ENCODE measurements around the gene SLC25A44.

SLC25A44 gene

GRCh38 chr1:156241311-156241811, 47.5 kb downstream of the SLC25A44 start:
- DNase-seq (ENCODE audit: low read depth in 3 of 3): no peak

DNA sequence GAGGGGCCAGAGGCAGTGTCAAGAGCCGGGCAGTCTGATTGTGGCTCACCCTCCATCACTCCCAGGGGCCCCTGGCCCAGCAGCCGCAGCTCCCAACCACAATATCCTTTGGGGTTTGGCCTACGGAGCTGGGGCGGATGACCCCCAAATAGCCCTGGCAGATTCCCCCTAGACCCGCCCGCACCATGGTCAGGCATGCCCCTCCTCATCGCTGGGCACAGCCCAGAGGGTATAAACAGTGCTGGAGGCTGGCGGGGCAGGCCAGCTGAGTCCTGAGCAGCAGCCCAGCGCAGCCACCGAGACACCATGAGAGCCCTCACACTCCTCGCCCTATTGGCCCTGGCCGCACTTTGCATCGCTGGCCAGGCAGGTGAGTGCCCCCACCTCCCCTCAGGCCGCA, 48.0 kb downstream of the SLC25A44 start, which contains the start of gene BGLAP:
Gene BGLAP, plus strand, starts transcription at position 259 of the 400 bp plus-strand sequence. Its CDS starts 48 bp downstream, at position 307.
- DNase-seq (ENCODE audit: low read depth in 3 of 3): no peak

- no peak for DNase-seq (ENCODE audit: low read depth in 3 of 3)
Observed at GRCh38 chr1:156242738-156243137, 48.8 kb downstream of the SLC25A44 start.

GRCh38 chr1:156244126-156244525, 50.2 kb downstream of the SLC25A44 start:
- no peak for DNase-seq (ENCODE audit: low read depth in 3 of 3)

- DNase-seq (ENCODE audit: low read depth in 3 of 3): no peak
Observed at GRCh38 chr1:156244712-156245111, 50.8 kb downstream of the SLC25A44 start.

- no peak for DNase-seq (ENCODE audit: low read depth in 3 of 3)
Observed at GRCh38 chr1:156245451-156246232, 51.7 kb downstream of the SLC25A44 start.

DNA sequence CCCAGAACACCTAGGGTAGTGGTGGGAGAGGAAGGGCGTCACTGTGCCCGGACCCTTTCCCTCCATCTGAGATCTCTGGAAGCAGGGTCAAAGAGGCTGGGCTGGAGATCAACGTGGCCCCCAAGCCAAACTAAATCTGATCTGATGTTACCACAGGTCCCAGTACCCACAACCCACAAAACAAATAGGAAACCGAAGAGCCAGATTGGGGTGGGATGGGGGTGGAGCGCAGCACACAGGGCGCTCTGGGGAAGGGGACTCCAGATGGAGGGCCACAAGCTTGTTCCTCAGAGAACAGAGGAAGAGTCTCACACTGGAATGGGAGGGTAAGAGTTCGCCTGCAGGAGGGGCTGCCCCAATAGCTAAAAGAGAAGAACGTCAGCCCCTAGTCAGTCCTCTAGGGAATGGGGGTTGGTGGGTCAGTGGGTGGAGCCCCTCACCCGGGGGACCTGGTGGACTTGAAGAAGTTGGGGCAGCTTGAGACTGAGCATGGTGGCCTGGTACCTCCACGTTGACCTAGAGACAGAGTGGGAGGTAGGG, 52.4 kb downstream of the SLC25A44 start:
- DNase-seq (ENCODE audit: low read depth in 3 of 3): no peak

- no peak for DNase-seq (ENCODE audit: low read depth in 3 of 3)
Observed at GRCh38 chr1:156246781-156247459, 53.0 kb downstream of the SLC25A44 start.

DNA sequence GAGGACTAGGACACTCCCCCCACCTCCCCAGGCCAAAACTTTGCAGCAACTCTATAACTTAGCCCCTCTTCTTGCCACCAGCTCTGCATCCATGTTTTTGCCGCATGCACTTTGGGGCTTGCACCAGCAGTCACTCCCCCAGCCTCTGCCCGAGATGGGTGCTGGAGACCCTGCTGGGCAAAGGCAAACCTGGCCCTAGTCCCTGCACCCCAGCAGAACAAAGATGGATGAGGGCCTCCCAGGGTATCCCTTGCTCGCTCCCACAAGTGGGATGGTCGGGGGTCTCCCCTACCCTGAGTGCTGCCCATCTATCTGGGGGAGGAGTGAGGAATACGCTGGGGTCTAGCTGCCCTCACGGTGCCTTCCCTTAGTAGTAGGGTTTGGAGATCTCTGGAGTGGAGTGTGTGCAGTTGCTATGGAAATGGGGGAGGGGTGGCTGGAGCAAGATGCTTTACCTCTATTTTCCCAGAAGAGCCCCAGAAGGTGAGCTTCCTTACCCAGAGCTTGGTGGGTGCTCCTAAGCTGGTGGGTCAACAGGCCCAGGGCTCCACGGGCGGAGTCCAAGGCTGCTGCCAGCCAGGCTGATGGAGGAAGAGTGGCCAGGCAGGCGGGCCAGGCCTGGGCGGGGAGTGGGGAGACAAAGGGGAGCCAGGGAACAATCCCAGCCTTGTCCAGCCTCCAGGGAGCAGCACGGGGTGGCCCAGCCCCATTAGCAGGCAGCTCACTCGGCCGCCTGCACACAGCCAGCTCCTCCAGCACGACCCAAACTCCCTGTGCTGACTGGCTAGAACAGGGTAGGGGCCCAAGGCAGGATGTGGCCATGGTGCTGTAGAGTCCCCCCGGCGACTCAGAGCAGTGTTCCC, 53.8 kb downstream of the SLC25A44 start, which contains the start of gene PAQR6:
Gene PAQR6, minus strand, starts transcription at position 597 of the 863 bp plus-strand sequence. CDS start 1,325 bp downstream, outside the sequence.
- no peak for DNase-seq (ENCODE audit: low read depth in 3 of 3)

- no peak for DNase-seq (ENCODE audit: low read depth in 3 of 3)
Observed at GRCh38 chr1:156248323-156248683, 54.4 kb downstream of the SLC25A44 start.

- DNase-seq (ENCODE audit: low read depth in 3 of 3): no peak
Observed at GRCh38 chr1:156249593-156249992, 55.7 kb downstream of the SLC25A44 start.

GRCh38 chr1:156251527-156251926, 57.6 kb downstream of the SLC25A44 start:
- no peak for DNase-seq (ENCODE audit: low read depth in 3 of 3)

DNA sequence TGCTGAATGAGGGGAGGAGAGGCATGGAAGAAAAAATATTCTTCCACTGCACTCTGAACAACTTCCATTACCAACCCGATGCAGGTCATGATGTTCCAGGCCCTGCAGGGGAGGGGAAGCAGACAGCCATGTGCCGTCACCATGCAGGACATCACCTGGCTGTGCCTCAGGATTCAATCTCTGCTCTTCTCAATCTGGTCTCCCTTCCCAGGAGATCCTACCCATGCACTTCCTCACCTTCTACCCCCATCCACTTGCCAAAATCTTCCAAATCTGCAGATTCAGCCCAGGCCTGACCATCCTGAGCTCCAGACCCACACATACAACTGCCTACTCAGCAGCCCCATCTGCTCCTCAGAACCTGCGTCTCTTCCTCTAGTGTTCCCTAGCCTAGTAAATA, 59.7 kb downstream of the SLC25A44 start:
- no peak for DNase-seq (ENCODE audit: low read depth in 3 of 3)

- no peak for DNase-seq (ENCODE audit: low read depth in 3 of 3)
Observed at GRCh38 chr1:156257711-156258110, 63.8 kb downstream of the SLC25A44 start.

DNA sequence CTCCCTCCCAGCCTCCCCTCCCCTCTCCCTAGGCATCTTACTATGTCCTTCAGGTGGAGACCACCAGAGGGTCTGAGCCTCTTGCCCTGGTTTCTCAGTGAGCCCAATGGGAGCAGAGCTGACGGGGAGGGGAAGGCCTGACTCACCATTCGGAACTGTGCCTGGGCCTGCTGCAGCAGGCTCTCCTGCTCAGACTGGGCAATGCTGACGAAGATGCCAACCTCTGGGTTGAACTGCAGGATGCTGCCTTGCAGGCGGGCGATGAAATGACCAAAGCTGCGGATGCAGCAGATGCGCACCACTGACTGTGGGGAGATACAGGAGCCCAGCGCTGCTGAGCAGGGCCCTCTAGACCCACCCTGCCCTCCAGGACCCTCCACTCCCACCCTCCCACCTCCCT, 65.0 kb downstream of the SLC25A44 start:
- DNase-seq (ENCODE audit: low read depth in 3 of 3): no peak

- DNase-seq (ENCODE audit: low read depth in 3 of 3): no peak
Observed at GRCh38 chr1:156259805-156260204, 65.9 kb downstream of the SLC25A44 start.

DNA sequence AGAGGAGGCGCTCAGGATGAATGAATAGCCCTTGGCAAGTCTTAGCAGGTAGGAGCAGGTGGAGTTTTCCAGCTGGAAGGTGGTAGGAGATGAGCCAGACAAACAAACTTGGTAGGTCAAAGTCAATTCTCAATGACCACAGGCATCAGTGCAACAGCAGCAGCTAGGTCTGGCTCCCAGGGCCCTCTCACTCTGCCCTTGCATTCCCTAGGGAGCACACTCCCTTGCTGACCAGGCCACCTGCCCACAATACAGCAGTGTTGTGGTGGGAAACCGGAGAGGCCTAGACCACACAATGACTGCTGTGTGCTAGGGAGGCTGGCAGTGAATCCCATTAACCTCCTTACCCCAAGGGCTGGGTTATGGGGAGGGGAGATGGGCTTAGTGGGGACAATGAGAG, 67.0 kb downstream of the SLC25A44 start:
- no peak for DNase-seq (ENCODE audit: low read depth in 3 of 3)

All from stimulated activated CD4-positive, alpha-beta T cell treated with anti-CD3 and anti-CD28 coated beads, TNF-alpha, amount 100 ng/mL, for 48 hours (primary cell).